Retinal pigment epithelial cell (primary cell): ENCODE measurements around the gene CASQ1.

ENCODE experiments used
- DNase-seq: peaks from one replicate; pipeline ENCODE4 v3.0.0-alpha.2; 2010; ENCODE audit warnings: low read depth
- H3K4me3 ChIP-seq: 2 replicates; pipeline ENCODE4 v1.5.1; 2011; ENCODE audit warnings: mild to moderate bottlenecking, low read length, control low read depth, moderate library complexity
- TF ChIP-seq, protein P1 (sequence below): conservative IDR thresholded peaks from 2 replicates; pipeline ENCODE4 v1.5.1; 2011; ENCODE audit warnings: low read depth, low read length, control low read depth, inconsistent platforms

Gene CASQ1

DNA sequence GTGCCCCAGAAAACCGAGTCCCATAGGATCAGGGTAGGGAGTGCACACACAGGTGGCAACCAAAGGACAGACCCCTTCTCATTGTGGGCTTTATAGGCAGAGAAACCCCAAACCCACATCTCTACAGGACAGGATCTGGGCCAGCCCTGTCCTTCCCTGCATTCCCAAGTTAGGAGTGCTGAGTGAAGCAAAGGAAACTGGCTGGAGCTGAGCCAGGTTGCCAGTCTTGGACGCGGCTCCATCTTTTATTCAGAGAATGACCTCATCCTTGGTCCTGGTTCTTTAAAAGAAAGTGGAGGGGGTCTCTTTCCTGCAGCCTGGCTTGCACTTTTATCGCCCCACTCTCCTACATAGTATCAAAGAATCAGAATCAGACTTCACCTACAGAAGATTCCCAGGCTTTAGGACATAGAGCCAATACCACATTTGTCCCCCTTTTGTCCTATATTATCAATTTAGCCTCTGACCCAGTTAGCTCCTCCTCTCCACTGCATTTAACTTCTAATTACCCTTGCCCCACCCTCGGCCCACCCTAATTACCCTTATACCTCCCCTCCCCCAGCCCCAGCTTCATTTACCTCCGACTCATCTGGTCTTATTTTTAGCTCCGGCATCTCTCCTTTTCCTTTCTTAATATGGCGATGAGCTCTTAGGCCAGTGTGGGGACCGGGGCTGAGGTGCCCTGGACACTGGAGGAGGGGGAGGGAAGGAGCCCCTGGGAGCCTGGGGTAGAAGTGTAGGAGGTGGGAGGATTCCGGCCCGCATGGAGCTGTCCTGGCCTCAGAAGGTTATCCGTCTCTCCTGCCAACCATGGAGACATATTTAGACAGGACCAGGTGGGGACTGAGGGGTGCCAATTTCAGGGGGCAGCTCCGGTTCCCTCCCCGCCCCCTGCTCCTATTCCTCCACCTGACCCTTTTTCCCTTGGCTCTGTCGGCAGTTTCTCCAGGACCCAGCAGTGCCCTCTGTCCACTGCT, at the start of gene CASQ1:
TSS of gene CASQ1 (plus strand) at position 927 of the 977 bp plus-strand sequence. CDS start 177 bp downstream, outside the sequence.
- TF ChIP-seq, protein P1, sequence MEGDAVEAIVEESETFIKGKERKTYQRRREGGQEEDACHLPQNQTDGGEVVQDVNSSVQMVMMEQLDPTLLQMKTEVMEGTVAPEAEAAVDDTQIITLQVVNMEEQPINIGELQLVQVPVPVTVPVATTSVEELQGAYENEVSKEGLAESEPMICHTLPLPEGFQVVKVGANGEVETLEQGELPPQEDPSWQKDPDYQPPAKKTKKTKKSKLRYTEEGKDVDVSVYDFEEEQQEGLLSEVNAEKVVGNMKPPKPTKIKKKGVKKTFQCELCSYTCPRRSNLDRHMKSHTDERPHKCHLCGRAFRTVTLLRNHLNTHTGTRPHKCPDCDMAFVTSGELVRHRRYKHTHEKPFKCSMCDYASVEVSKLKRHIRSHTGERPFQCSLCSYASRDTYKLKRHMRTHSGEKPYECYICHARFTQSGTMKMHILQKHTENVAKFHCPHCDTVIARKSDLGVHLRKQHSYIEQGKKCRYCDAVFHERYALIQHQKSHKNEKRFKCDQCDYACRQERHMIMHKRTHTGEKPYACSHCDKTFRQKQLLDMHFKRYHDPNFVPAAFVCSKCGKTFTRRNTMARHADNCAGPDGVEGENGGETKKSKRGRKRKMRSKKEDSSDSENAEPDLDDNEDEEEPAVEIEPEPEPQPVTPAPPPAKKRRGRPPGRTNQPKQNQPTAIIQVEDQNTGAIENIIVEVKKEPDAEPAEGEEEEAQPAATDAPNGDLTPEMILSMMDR = no peak
- DNase-seq = no peak
- no peak within 1 kb of the TSS for H3K4me3 ChIP-seq

DNA sequence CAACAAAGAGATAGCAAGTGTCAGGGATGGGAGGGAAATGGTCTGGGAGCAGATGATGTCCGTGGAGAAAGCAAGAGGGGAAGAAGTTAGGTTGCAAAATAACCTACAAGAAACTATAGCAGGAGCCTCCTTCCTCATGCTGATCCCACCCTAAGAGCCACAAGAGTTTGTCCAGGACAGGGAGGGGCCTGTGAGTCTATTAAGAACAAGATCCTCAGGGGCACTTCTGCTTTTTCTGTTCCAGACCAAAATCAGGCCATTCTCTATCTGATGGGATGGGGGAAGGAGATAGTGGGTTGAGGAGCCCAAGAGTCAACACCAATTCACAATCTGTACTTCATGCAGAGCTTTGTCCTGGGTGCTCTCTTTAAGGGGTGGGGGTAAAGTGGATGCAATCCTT, 46.7 kb upstream of the CASQ1 start:
- TF ChIP-seq, protein P1 = no peak
- DNase-seq = no peak
- no peak overlapping the region for H3K4me3 ChIP-seq

DNA sequence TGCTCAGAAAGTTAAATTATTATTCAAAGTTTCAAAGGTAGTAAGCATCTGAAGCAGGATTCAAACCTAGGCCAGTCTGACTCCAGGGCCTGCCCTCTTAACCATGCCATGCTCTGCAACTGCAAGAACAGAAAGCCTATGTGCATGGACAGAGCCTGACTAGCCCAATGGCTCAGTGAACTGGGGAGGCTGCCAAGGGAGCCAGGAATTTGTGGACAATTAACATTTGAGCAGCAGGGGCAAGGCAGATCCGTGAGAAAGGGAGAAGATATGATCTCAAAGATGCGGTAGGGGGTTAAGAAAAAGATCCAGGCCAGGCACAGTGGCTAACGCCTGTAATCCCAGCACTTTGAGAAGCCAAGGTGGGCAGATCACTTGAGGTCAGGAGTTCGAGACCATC, 45.5 kb upstream of the CASQ1 start:
- H3K4me3 ChIP-seq = no peak overlapping the region
- TF ChIP-seq, protein P1 = no peak
- peak; percentile 11 for DNase-seq

DNA sequence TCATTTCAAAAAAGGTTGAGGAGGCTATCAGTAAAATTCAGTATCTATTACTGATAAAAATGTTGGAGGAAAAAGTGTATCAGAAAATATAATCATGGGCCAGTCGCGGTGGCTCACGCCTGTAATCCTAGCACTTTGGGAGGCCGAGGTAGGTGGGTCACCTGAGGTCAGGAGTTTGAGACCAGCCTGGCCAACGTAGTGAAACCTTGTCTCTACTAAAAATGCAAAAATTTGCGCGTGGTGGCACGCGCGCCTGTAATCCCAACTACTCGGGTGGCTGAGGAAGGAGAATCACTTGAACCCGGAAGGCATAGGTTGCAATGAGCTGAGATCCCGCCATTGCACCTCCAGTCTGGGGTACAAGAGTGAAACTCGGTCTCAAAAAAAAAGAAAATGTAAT, 44.3 kb upstream of the CASQ1 start:
- H3K4me3 ChIP-seq = no peak overlapping the region
- TF ChIP-seq, protein P1 = no peak
- DNase-seq = no peak

DNA sequence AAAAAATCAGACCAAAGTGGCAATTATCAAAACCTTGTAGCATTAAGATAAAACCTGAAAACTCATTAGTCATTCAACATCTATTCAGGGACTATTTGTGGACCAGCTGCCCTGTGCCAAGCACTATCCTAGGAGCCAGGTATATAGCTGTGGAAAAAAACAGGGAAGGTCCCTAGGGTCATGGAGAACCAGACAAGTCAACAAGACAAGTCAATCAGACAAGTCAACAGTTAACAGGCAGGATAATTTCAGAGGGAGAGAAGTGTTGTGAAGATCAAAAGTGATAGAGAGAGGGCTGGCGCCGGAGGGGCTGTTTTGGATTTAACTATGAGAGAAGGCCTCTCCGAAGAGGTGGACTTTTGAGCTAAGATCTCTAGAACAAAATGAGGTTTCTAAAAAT, 42.3 kb upstream of the CASQ1 start:
- TF ChIP-seq, protein P1 = no peak
- no peak for DNase-seq
- H3K4me3 ChIP-seq = no peak overlapping the region

DNA sequence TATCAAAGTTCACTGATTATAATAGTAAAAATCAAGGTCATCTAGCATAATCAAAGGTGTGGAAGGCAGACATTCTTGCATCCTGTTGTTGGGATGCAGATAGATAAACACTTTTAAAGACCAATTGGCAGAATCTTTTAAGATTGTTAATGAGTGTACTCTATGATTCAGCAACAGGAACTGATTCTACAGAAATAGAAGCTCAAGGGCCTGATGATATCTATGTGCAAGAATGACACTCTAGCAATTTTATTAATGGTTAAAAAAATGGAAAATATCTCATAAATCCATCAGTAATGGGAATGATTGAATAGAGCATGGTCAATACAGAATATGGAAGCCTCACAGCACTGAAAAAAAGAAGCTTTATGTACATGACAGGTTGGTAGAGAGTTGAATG, 41.1 kb upstream of the CASQ1 start:
- TF ChIP-seq, protein P1 = no peak
- no peak for DNase-seq
- H3K4me3 ChIP-seq = no peak overlapping the region

DNA sequence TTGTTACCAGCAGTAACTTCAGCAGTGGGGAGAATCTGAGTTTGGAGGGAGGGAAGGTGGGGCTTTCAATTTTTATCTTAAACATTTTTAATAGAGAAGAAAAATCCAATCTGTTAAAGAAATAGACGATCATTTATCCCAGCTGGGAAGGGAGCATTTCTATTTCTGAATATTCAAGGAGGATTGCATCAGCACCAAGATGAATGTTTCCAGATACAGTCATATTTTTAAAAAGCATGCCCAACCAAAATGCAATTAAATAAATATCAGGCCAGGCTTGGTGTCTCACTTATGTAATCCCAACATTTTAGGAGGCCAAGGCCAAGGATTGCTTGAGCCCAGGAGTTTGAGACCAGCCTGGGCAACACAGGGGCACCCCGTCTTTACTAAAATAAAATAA, 40.7 kb upstream of the CASQ1 start:
- no peak overlapping the region for H3K4me3 ChIP-seq
- no peak for DNase-seq
- TF ChIP-seq, protein P1 = no peak
